Thyroid gland (tissue), 4 donors: ENCODE data around the gene MOB2. TPM values are rescaled to one million over a fixed set of nuclear protein-coding genes. Genes with fewer than 3 reads are reported as not detected.

Experiments
- DNase-seq, 2 donors: peaks; one replicate each; pipeline ENCODE4 v3.0.0-alpha.2; 2019
- H3K27ac ChIP-seq, 3 donors: fragments of 200-600 bp; sonication (generic); 1 replicate in 2 of 3; 2 replicates in 1 of 3; pipeline ENCODE4 v1.5.1; 2016 to 2019; ENCODE audit warnings: mild to moderate bottlenecking in 1 of 3, moderate library complexity in 1 of 3
- H3K27me3 ChIP-seq: fragments of 200-600 bp; sonication (generic); one replicate; pipeline ENCODE4 v1.5.1; 2019
- H3K36me3 ChIP-seq, 2 donors: fragments of 200-600 bp; sonication (generic); one replicate each; pipeline ENCODE4 v1.5.1; 2016 to 2019
- H3K4me1 ChIP-seq, 2 donors: fragments of 200-600 bp; sonication (generic); one replicate each; pipeline ENCODE4 v1.5.1; 2017 to 2019
- H3K4me3 ChIP-seq, 3 donors: fragments of 200-600 bp; sonication (generic); replicated peaks in 1 of 3; 1 replicate in 2 of 3; 2 replicates in 1 of 3; pipeline ENCODE4 v1.5.1; 2016; ENCODE audit warnings: mild to moderate bottlenecking in 1 of 3
- H3K9me3 ChIP-seq: fragments of 200-600 bp; sonication (generic); one replicate; pipeline ENCODE4 v1.5.1; 2017
- CTCF ChIP-seq, 6 experiments: fragments of 200-600 bp in 3 of 6; fragments of 450-650 bp in 3 of 6; sonication (generic) in 3 of 6; IDR thresholded peaks; one replicate each; pipeline ENCODE4 v1.5.1; 2016 to 2019; ENCODE audit warnings: antibody characterized with exemption in 6 of 6, mild to moderate bottlenecking in 2 of 6, inconsistent platforms in 1 of 6, moderate library complexity in 1 of 6
- POLR2A ChIP-seq, 2 donors: fragments of 450-650 bp; IDR thresholded peaks; one replicate each; pipeline ENCODE4 v1.6.1; 2017; ENCODE audit warnings: antibody characterized with exemption in 2 of 2, mild to moderate bottlenecking in 2 of 2, moderate library complexity in 1 of 2
- WGBS, 2 donors: methylation state at CpG; one replicate each; pipeline ENCODE4 v1.1.5; 2017; 5-methylcytosine and 5-hydroxymethylcytosine counted together
- intact Hi-C: fragments of 100-400 bp; cut with DNase I; formaldehyde crosslinking; loops from one replicate; pipeline ENCODE4 v1.15.1; 2023
- total RNA-seq, 4 donors: library from RNA; depleted of rRNA; stranded (reverse); fragments of >200 nt; gene quantifications; one replicate each; pipeline ENCODE4 v1.2.3, GENCODE V29; 2016

The MOB2 gene
- total RNA-seq, 4 donors from 2014 or later: 25.6 to 45.8 (median 30.1) TPM

- Histone ChIP-seq H3K4me3 (no peak overlapping the region), H3K4me1 (peaks cover 21 to 42% of the 10 kb centered on the region in 2 donors)
- intact Hi-C loops: loop anchor here (5.0 kb wide), 1 partner anchor 40 kb away; no protein-coding TSS in a partner anchor
These were observed 24.5 kb downstream of the MOB2 start for GRCh38 chr11:1461826-1462697.

GRCh38 chr11:1460986-1461825, 25.4 kb downstream of the MOB2 start:
- H3K4me3 ChIP-seq: no peak overlapping the region
- DNase-seq: peak; percentile 10 to 41
- H3K27me3 ChIP-seq: no peaks in the 10 kb centered on the region
- no peaks in the 10 kb centered on the region for H3K36me3 ChIP-seq
- H3K27ac ChIP-seq: peak overlapping the region; percentile 42 to 75 (median 67)
- peaks cover 21 to 42% of the 10 kb centered on the region in 2 donors for H3K4me1 ChIP-seq
- no peaks in the 10 kb centered on the region for H3K9me3 ChIP-seq
- WGBS, 2 donors: 84 to 88% methylated on average over 45 to 50 of the region's 50 CpGs
- intact Hi-C loops: loop anchor here (5.0 kb wide), 1 partner anchor 41 kb away; no protein-coding TSS in a partner anchor
- TF ChIP-seq POLR2A (IDR thresholded peaks at IDR 0.05) (no peak), CTCF (IDR thresholded peaks at IDR 0.05) (no peak)

More at GRCh38 chr11:1461826-1462697, 24.5 kb downstream of the MOB2 start:
- Histone ChIP-seq H3K27ac (no peak overlapping the region), H3K36me3 (no peaks in the 10 kb centered on the region), H3K27me3 (no peaks in the 10 kb centered on the region), H3K9me3 (no peaks in the 10 kb centered on the region)
- no peak for DNase-seq
- WGBS, 2 donors: 92 to 94% methylated on average over 38 to 39 of the region's 46 CpGs
- TF ChIP-seq POLR2A (IDR thresholded peaks at IDR 0.05) (no peak), CTCF (IDR thresholded peaks at IDR 0.05) (no peak)

- Histone ChIP-seq H3K4me3 (no peak overlapping the region), H3K36me3 (no peaks in the 10 kb centered on the region), H3K4me1 (peaks cover 21 to 42% of the 10 kb centered on the region in 2 donors), H3K9me3 (no peaks in the 10 kb centered on the region), H3K27me3 (no peaks in the 10 kb centered on the region), H3K27ac (peak overlapping the region; percentile 61 to 75 (median 67))
- WGBS, 2 donors: 52 to 65% methylated on average over 30 of the region's 44 CpGs
- TF ChIP-seq CTCF (IDR thresholded peaks at IDR 0.05): no peak
- no peak for TF ChIP-seq POLR2A (IDR thresholded peaks at IDR 0.05)
- DNase-seq: peak; percentile 83 to 92
- intact Hi-C loops: loop anchor here (5.0 kb wide), 1 partner anchor 42 kb away; no protein-coding TSS in a partner anchor
These were observed 26.1 kb downstream of the MOB2 start for GRCh38 chr11:1460396-1460985.

GRCh38 chr11:1459764-1460395, 26.7 kb downstream of the MOB2 start:
- TF ChIP-seq POLR2A (IDR thresholded peaks at IDR 0.05) (no peak), CTCF (IDR thresholded peaks at IDR 0.05) (no peak)
- DNase-seq: no peak
- H3K4me3 ChIP-seq: no peak overlapping the region
- H3K4me1 ChIP-seq: peaks cover 21 to 42% of the 10 kb centered on the region in 2 donors
- 56 to 57% methylated on average over 16 to 26 of the region's 29 CpGs for WGBS, 2 donors
- H3K36me3 ChIP-seq: no peaks in the 10 kb centered on the region
- peak overlapping the region; percentile 61 to 75 (median 67) for H3K27ac ChIP-seq
- intact Hi-C loops: loop anchor here (5.0 kb wide), 1 partner anchor 42 kb away; no protein-coding TSS in a partner anchor
- no peaks in the 10 kb centered on the region for H3K9me3 ChIP-seq
- no peaks in the 10 kb centered on the region for H3K27me3 ChIP-seq
